Ishikawa (cell line): ENCODE data around the gene PACSIN2.

Experiments used
- CEBPB ChIP-seq: IDR thresholded peaks from 2 replicates; pipeline ENCODE4 v1.6.1; 2012
- CREB1 ChIP-seq: IDR thresholded peaks from 2 replicates; pipeline ENCODE4 v1.6.1; 2012; ENCODE audit warnings: low read depth
- EP300 ChIP-seq: IDR thresholded peaks from 2 replicates; pipeline ENCODE4 v1.6.1; 2012; ENCODE audit warnings: borderline replicate concordance
- FOXM1 ChIP-seq: IDR thresholded peaks from 2 replicates; pipeline ENCODE4 v1.6.1; 2012; ENCODE audit warnings: low read depth, borderline replicate concordance
- MAX ChIP-seq: IDR thresholded peaks from 2 replicates; pipeline ENCODE4 v1.6.1; 2012
- NFIC ChIP-seq: IDR thresholded peaks from 2 replicates; pipeline ENCODE4 v1.6.1; 2012
- RAD21 ChIP-seq: IDR thresholded peaks from 2 replicates; pipeline ENCODE4 v1.6.1; 2012; ENCODE audit warnings: low read depth
- REST ChIP-seq: IDR thresholded peaks from 2 replicates; pipeline ENCODE4 v1.6.1; 2012; ENCODE audit warnings: low read depth, mild to moderate bottlenecking
- TEAD4 ChIP-seq: IDR thresholded peaks from 2 replicates; pipeline ENCODE4 v1.6.1; 2012
- USF1 ChIP-seq: IDR thresholded peaks from 2 replicates; pipeline ENCODE4 v1.6.1; 2012
- YY1 ChIP-seq: IDR thresholded peaks from 2 replicates; pipeline ENCODE4 v1.6.1; 2012; ENCODE audit warnings: low read depth
- ZBTB7A ChIP-seq: IDR thresholded peaks from 2 replicates; pipeline ENCODE4 v1.6.1; 2012; ENCODE audit warnings: low read depth

GRCh38 chr22:42955087-42955635 is 59.8 kb downstream of the PACSIN2 start:
- TF ChIP-seq ZBTB7A = no peak
- no peak for TF ChIP-seq MAX
- TF ChIP-seq REST = no peak
- TF ChIP-seq YY1 = no peak
- no peak for TF ChIP-seq USF1
- TF ChIP-seq RAD21 = no peak
- TF ChIP-seq FOXM1 = no peak
- TF ChIP-seq TEAD4 = no peak
- TF ChIP-seq EP300 = no peak
- no peak for TF ChIP-seq CREB1
- no peak for TF ChIP-seq NFIC
- no peak for TF ChIP-seq CEBPB
